GM23338 (cell line): ENCODE measurements around the gene CSF2.

Source experiments
- CREB1 ChIP-seq: fragments of 250-450 bp; sonication (Bioruptor Pico); IDR thresholded peaks from 2 replicates; pipeline ENCODE4 v1.5.0; 2020; ENCODE audit warnings: low read depth, mild to moderate bottlenecking, moderate library complexity
- EZH2 ChIP-seq: fragments of 200-600 bp; sonication (generic); IDR thresholded peaks from one replicate; pipeline ENCODE4 v1.8.0; 2017; ENCODE audit warnings: antibody characterized with exemption, mild to moderate bottlenecking, low read depth; ENCODE audit not compliant: unreplicated experiment
- EZH2phosphoT487 ChIP-seq: fragments of 200-600 bp; sonication (generic); IDR thresholded peaks from one replicate; pipeline ENCODE4 v1.8.1; 2018; ENCODE audit warnings: antibody characterized with exemption; ENCODE audit not compliant: unreplicated experiment
- JUNB ChIP-seq: IDR thresholded peaks from one replicate; pipeline ENCODE4 v1.6.1; 2016; ENCODE audit warnings: antibody characterized with exemption; ENCODE audit not compliant: unreplicated experiment
- POLR2AphosphoS5 ChIP-seq: IDR thresholded peaks from 2 replicates; pipeline ENCODE4 v1.6.1; 2016; ENCODE audit warnings: antibody characterized with exemption, low read depth
- ZNF114 ChIP-seq: fragments of 250-450 bp; sonication (Bioruptor Pico); IDR thresholded peaks from 2 replicates; pipeline ENCODE4 v1.5.0; 2020; ENCODE audit warnings: mild to moderate bottlenecking, moderate library complexity
- ZNF331 ChIP-seq: fragments of 250-450 bp; sonication (Bioruptor Pico); IDR thresholded peaks from 2 replicates; pipeline ENCODE4 v1.5.0; 2020; ENCODE audit warnings: low read depth, mild to moderate bottlenecking, moderate library complexity
- TF ChIP-seq, protein P1 (sequence below), 2 experiments: fragments of 200-600 bp in 1 of 2; sonication (generic) in 1 of 2; conservative IDR thresholded peaks; 2 replicates each; pipeline versions ENCODE4 v1.5.1 to v1.6.1; 2016 to 2017; ENCODE audit warnings: antibody characterized with exemption in 2 of 2, low read depth in 2 of 2, mild to moderate bottlenecking in 2 of 2, moderate library complexity in 1 of 2
- TF ChIP-seq, protein P2 (sequence below): IDR thresholded peaks from one replicate; pipeline ENCODE4 v1.6.1; 2018; ENCODE audit warnings: antibody characterized with exemption; ENCODE audit not compliant: unreplicated experiment
- TF ChIP-seq, protein P3 (sequence below): IDR thresholded peaks from 2 replicates; pipeline ENCODE4 v1.6.1; 2016; ENCODE audit warnings: antibody characterized with exemption

GRCh38 chr5:132054697-132055440 lies 18.7 kb upstream of the CSF2 start:
- TF ChIP-seq, protein P1, sequence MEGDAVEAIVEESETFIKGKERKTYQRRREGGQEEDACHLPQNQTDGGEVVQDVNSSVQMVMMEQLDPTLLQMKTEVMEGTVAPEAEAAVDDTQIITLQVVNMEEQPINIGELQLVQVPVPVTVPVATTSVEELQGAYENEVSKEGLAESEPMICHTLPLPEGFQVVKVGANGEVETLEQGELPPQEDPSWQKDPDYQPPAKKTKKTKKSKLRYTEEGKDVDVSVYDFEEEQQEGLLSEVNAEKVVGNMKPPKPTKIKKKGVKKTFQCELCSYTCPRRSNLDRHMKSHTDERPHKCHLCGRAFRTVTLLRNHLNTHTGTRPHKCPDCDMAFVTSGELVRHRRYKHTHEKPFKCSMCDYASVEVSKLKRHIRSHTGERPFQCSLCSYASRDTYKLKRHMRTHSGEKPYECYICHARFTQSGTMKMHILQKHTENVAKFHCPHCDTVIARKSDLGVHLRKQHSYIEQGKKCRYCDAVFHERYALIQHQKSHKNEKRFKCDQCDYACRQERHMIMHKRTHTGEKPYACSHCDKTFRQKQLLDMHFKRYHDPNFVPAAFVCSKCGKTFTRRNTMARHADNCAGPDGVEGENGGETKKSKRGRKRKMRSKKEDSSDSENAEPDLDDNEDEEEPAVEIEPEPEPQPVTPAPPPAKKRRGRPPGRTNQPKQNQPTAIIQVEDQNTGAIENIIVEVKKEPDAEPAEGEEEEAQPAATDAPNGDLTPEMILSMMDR (conservative IDR thresholded peaks at IDR 0.05; ENCODE audit: low read depth in 2 of 2), result no peak
- TF ChIP-seq EZH2 (no peak), EZH2phosphoT487 (no peak), CREB1 (CRISPR knock-in tag) (no peak), POLR2AphosphoS5 (no peak), JUNB (no peak), ZNF114 (CRISPR knock-in tag) (no peak), ZNF331 (CRISPR knock-in tag) (no peak)
- TF ChIP-seq, protein P2, sequence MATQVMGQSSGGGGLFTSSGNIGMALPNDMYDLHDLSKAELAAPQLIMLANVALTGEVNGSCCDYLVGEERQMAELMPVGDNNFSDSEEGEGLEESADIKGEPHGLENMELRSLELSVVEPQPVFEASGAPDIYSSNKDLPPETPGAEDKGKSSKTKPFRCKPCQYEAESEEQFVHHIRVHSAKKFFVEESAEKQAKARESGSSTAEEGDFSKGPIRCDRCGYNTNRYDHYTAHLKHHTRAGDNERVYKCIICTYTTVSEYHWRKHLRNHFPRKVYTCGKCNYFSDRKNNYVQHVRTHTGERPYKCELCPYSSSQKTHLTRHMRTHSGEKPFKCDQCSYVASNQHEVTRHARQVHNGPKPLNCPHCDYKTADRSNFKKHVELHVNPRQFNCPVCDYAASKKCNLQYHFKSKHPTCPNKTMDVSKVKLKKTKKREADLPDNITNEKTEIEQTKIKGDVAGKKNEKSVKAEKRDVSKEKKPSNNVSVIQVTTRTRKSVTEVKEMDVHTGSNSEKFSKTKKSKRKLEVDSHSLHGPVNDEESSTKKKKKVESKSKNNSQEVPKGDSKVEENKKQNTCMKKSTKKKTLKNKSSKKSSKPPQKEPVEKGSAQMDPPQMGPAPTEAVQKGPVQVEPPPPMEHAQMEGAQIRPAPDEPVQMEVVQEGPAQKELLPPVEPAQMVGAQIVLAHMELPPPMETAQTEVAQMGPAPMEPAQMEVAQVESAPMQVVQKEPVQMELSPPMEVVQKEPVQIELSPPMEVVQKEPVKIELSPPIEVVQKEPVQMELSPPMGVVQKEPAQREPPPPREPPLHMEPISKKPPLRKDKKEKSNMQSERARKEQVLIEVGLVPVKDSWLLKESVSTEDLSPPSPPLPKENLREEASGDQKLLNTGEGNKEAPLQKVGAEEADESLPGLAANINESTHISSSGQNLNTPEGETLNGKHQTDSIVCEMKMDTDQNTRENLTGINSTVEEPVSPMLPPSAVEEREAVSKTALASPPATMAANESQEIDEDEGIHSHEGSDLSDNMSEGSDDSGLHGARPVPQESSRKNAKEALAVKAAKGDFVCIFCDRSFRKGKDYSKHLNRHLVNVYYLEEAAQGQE, result no peak
- TF ChIP-seq, protein P3, sequence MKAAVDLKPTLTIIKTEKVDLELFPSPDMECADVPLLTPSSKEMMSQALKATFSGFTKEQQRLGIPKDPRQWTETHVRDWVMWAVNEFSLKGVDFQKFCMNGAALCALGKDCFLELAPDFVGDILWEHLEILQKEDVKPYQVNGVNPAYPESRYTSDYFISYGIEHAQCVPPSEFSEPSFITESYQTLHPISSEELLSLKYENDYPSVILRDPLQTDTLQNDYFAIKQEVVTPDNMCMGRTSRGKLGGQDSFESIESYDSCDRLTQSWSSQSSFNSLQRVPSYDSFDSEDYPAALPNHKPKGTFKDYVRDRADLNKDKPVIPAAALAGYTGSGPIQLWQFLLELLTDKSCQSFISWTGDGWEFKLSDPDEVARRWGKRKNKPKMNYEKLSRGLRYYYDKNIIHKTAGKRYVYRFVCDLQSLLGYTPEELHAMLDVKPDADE, result no peak
